Measurements from ENCODE around the gene TBC1D8. TPM values are rescaled to one million over a fixed set of nuclear protein-coding genes. Genes with fewer than 3 reads are reported as not detected.

Gene TBC1D8
- total RNA-seq, 1 experiment from 2014 or later: 33.4 TPM

Small RNA genes lying within 50 kb of the gene (small RNA-seq; reads per million reads assigned to genes)
- gene BBIP1P1: not detected

Other genes with a start within 250 kb of the TBC1D8 start
- gene RPL31, start 149.1 kb downstream of the TBC1D8 start, total RNA-seq (2014; rRNA removed; shearing (Covaris generic)): 1,454 and 1,668 TPM in 2 replicates
- gene CNOT11, start 101.5 kb upstream of the TBC1D8 start, total RNA-seq (2014; rRNA removed; shearing (Covaris generic)): 64.9 and 68.6 TPM in 2 replicates
- 51.2 and 53.8 TPM in 2 replicates for gene RNF149, start 157.3 kb upstream of the TBC1D8 start, total RNA-seq (2014; rRNA removed; shearing (Covaris generic))
- not detected in 2 replicates for gene CREG2, start 236.1 kb upstream of the TBC1D8 start, total RNA-seq (2014; rRNA removed; shearing (Covaris generic))

All from HT-29 (cell line).